Smooth muscle cell (in vitro differentiated cells): ENCODE data around the gene ULK4. TPM values are rescaled to one million over a fixed set of nuclear protein-coding genes. Genes with fewer than 3 reads are reported as not detected.
"Not testable (repeated sequence)": the region's sequence is repeated elsewhere in the genome, so short reads cannot be mapped to it uniquely, and the experiment has no call there.

ENCODE experiments used
- DNase-seq: peaks from one replicate; lab custom pipeline; 2025; ENCODE audit not compliant: unreplicated experiment; lab: John Stamatoyannopoulos, UW
- H2AFZ ChIP-seq: fragments of 200-600 bp; sonication (generic); 2 replicates; pipeline ENCODE4 v1.6.0; 2016; ENCODE audit warnings: antibody characterized with exemption, low read depth, mild to moderate bottlenecking
- H3F3A ChIP-seq: fragments of 200-600 bp; sonication (generic); 2 replicates; pipeline ENCODE4 v1.6.0; 2017; ENCODE audit warnings: antibody characterized with exemption, low read depth
- H3K27ac ChIP-seq: fragments of 200-600 bp; sonication (generic); 2 replicates; pipeline ENCODE4 v1.5.1; 2016; ENCODE audit warnings: low read depth, mild to moderate bottlenecking
- H3K27me3 ChIP-seq: fragments of 200-600 bp; sonication (generic); 2 replicates; pipeline ENCODE4 v1.6.1; 2016; ENCODE audit warnings: low read depth, mild to moderate bottlenecking
- H3K36me3 ChIP-seq: fragments of 200-600 bp; sonication (generic); 2 replicates; pipeline ENCODE4 v1.5.1; 2016; ENCODE audit warnings: low read depth
- H3K4me1 ChIP-seq: fragments of 200-600 bp; sonication (generic); 2 replicates; pipeline ENCODE4 v1.5.1; 2016; ENCODE audit warnings: low read depth
- H3K4me2 ChIP-seq: fragments of 200-600 bp; sonication (generic); 2 replicates; pipeline ENCODE4 v1.6.0; 2016; ENCODE audit warnings: mild to moderate bottlenecking
- H3K4me3 ChIP-seq: fragments of 200-600 bp; sonication (generic); 2 replicates; pipeline ENCODE4 v1.5.1; 2016; ENCODE audit warnings: mild to moderate bottlenecking
- H3K79me2 ChIP-seq: fragments of 200-600 bp; sonication (generic); 2 replicates; pipeline ENCODE4 v1.6.0; 2016; ENCODE audit warnings: low read depth, mild to moderate bottlenecking
- H3K9ac ChIP-seq: fragments of 200-600 bp; sonication (generic); 2 replicates; pipeline ENCODE4 v1.6.0; 2016; ENCODE audit warnings: low read depth
- H3K9me3 ChIP-seq: fragments of 200-600 bp; sonication (generic); replicated peaks from 2 replicates; pipeline ENCODE4 v1.5.1; 2016; ENCODE audit warnings: low read depth
- H4K20me1 ChIP-seq: fragments of 200-600 bp; sonication (generic); 2 replicates; pipeline ENCODE4 v1.6.0; 2016; ENCODE audit warnings: low read depth
- WGBS: methylation state at CpG from one replicate; pipeline ENCODE4 v1.1.7; 2016; ENCODE audit warnings: low lambda C conversion rate; 5-methylcytosine and 5-hydroxymethylcytosine counted together
- polyA plus RNA-seq: library from polyadenylated mRNA; unstranded; fragments of >200 nt; fragmentation: Nextera tagmentation; extraction: Ambion mirVana; gene quantifications from 2 replicates; pipeline ENCODE4 v1.2.1, GENCODE V29; 2016
- total RNA-seq: library from RNA; depleted of rRNA; stranded (reverse); fragments of >200 nt; gene quantifications from 2 replicates; pipeline ENCODE4 v1.2.3, GENCODE V29; 2014
- TF ChIP-seq, protein P1 (sequence below): fragments of 200-600 bp; sonication (generic); IDR thresholded peaks from 2 replicates; pipeline ENCODE4 v1.5.1; 2017; ENCODE audit warnings: borderline replicate concordance, mild to moderate bottlenecking, antibody characterized with exemption; ENCODE audit not compliant: insufficient read depth, poor library complexity, severe bottlenecking

The ULK4 gene
- total and polyA plus RNA-seq, 2 experiments from 2014 or later: 4.3 to 14.2 TPM

DNA sequence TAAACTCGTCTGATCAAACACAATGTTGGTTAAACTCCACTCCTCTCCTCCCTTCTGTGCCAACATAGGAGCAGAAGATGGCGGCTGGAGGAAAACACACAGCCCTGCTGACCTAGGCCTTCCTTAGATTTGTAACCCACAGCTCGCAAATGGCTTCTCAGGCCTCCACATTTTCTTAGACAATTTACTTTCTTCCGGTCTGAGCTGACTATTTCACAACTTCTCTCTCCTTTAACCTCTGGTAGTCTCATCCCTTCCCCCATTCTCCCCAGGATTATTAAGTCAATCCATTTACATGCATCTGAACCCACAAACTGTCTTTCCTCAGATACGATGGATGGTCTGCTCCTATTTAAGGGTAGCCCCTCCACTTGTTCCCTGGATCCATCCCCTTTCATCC, 25.7 kb upstream of the ULK4 start:
- no peak overlapping the region for H3K4me2 ChIP-seq
- TF ChIP-seq, protein P1, sequence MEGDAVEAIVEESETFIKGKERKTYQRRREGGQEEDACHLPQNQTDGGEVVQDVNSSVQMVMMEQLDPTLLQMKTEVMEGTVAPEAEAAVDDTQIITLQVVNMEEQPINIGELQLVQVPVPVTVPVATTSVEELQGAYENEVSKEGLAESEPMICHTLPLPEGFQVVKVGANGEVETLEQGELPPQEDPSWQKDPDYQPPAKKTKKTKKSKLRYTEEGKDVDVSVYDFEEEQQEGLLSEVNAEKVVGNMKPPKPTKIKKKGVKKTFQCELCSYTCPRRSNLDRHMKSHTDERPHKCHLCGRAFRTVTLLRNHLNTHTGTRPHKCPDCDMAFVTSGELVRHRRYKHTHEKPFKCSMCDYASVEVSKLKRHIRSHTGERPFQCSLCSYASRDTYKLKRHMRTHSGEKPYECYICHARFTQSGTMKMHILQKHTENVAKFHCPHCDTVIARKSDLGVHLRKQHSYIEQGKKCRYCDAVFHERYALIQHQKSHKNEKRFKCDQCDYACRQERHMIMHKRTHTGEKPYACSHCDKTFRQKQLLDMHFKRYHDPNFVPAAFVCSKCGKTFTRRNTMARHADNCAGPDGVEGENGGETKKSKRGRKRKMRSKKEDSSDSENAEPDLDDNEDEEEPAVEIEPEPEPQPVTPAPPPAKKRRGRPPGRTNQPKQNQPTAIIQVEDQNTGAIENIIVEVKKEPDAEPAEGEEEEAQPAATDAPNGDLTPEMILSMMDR: no peak
- no peak for DNase-seq

DNA sequence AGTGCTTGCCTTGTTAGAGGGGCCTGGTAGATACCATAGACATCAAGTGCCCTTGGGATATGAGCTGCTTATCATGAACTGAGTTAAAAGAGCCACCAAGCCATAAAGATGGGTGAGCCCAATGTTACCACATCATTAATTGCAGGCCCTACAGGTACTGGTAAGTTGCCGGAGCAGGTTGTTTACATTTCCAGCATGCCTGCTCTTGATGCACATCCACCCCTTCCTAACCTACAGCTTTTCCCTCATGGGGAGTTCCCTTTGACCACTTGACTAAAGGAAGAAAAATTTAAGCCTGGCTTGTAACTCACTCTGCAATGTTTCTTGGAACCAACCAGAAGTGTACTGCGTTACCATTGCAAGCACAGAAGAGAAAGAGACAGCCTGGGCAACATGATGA, 24.7 kb upstream of the ULK4 start:
- TF ChIP-seq, protein P1: no peak
- Histone ChIP-seq H3K27ac (no peak overlapping the region), H3K9me3 (no peaks in the 10 kb centered on the region), H3K36me3 (no peaks in the 10 kb centered on the region), H3F3A (no peaks in the 10 kb centered on the region), H4K20me1 (no peaks in the 10 kb centered on the region), H3K4me2 (no peak overlapping the region), H3K27me3 (no peaks in the 10 kb centered on the region), H3K79me2 (no peaks in the 10 kb centered on the region), H3K9ac (no peak overlapping the region), H2AFZ (no peak overlapping the region), H3K4me3 (no peak overlapping the region), H3K4me1 (no peaks in the 10 kb centered on the region)
- 60% methylated on average over 2 of the region's 2 CpGs for WGBS
- DNase-seq: no peak

More for the DNA sequence above, 25.7 kb upstream of the ULK4 start:
- Histone ChIP-seq H4K20me1 (no peaks in the 10 kb centered on the region), H3K27me3 (no peaks in the 10 kb centered on the region), H3K36me3 (no peaks in the 10 kb centered on the region), H3K4me3 (no peak overlapping the region), H3K4me1 (no peaks in the 10 kb centered on the region), H3K79me2 (no peaks in the 10 kb centered on the region), H3K9ac (no peak overlapping the region), H2AFZ (no peak overlapping the region), H3K9me3 (no peaks in the 10 kb centered on the region), H3K27ac (no peak overlapping the region), H3F3A (no peaks in the 10 kb centered on the region)
- 92% methylated on average over 5 of the region's 5 CpGs for WGBS

DNA sequence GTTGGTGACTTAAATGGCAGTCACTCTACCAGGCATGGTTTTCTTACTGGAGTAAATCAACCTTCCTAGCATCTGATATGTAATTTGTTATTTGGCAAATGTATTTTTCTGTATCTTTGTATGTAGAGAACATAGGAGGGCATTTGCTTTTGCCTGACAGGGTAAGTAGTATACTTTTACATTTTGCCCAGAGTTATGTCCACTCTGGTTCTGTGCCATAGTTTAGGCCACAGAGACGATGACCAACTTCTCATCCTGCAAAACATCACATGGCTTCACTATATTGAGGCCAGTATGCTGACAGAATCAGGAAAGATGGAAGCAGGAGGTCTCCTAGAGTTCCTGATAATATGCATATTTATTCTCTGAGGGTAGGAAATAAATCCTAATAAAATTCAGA, 23.1 kb upstream of the ULK4 start:
- 89% methylated on average over 1 of the region's 1 CpG for WGBS

DNA sequence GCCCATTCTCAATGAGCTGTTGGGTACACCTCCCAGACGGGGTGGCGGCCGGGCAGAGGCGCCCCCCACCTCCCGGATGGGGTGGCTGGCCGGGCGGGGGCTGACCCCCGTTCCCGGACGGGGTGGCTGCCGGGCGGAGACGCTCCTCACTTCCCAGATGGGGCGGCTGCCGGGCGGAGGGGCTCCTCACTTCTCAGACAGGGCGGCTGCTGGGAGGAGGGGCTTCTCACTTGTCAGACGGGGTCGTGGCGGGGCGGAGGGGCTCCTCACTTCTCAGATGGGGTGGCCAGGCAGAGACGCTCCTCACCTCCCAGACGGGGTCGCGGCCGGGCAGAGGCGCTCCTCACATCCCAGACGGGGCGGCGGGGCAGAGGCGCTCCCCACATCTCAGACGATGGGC, 21.2 kb upstream of the ULK4 start:
- WGBS: 80% methylated on average over 1 of the region's 32 CpGs

More for the DNA sequence above, 23.1 kb upstream of the ULK4 start:
- H3K36me3 ChIP-seq: no peaks in the 10 kb centered on the region
- H3K9ac ChIP-seq: no peak overlapping the region
- H3K79me2 ChIP-seq: no peaks in the 10 kb centered on the region
- TF ChIP-seq, protein P1: no peak
- no peaks in the 10 kb centered on the region for H3K9me3 ChIP-seq
- no peaks in the 10 kb centered on the region for H3K4me1 ChIP-seq
- no peak overlapping the region for H3K4me2 ChIP-seq
- no peak overlapping the region for H3K27ac ChIP-seq
- H2AFZ ChIP-seq: no peak overlapping the region
- no peaks in the 10 kb centered on the region for H4K20me1 ChIP-seq
- H3K27me3 ChIP-seq: no peaks in the 10 kb centered on the region
- no peaks in the 10 kb centered on the region for H3F3A ChIP-seq
- DNase-seq: no peak
- no peak overlapping the region for H3K4me3 ChIP-seq

DNA sequence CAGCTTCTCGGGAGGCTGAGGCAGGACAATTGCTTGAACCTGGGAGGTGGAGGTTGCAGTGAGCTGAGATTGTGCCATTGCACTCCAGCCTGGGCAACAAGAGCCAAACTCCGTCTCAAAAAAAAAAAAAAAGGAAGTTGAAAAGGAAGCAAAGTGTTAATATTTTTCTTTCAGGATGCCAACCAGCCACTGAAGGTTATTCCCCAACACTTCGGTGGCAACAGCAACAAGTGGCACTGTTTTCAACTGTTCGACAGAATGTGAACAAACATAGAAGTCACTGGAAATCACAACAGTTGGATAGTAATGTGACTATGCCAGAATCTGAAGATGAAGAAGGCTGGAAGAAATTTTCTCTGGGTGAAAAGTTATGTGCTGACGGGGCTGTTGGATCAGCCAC, 15.5 kb upstream of the ULK4 start:
- WGBS: 94% methylated on average over 5 of the region's 5 CpGs

More for the DNA sequence above, 21.2 kb upstream of the ULK4 start:
- not testable (repeated sequence) for H3F3A ChIP-seq, DNase-seq, H3K27me3 ChIP-seq, H3K27ac ChIP-seq, H3K4me3 ChIP-seq, H3K9me3 ChIP-seq, H3K79me2 ChIP-seq, H3K4me1 ChIP-seq, H4K20me1 ChIP-seq, H3K4me2 ChIP-seq, H2AFZ ChIP-seq, H3K36me3 ChIP-seq, H3K9ac ChIP-seq

More for the DNA sequence above, 15.5 kb upstream of the ULK4 start:
- not testable (repeated sequence) for H3K79me2 ChIP-seq, H3F3A ChIP-seq, H4K20me1 ChIP-seq, H3K4me1 ChIP-seq, H3K4me3 ChIP-seq, H2AFZ ChIP-seq, H3K9ac ChIP-seq, H3K9me3 ChIP-seq, H3K27me3 ChIP-seq, H3K27ac ChIP-seq, H3K36me3 ChIP-seq, DNase-seq, H3K4me2 ChIP-seq
